SK-N-SH treated with all-trans-retinoic acid at 6 μM for 48 hours (cell line): ENCODE data around the gene PKD1.

Experiments used
- ARNTL ChIP-seq: fragments of 450-650 bp; formaldehyde crosslinking; IDR thresholded peaks from 2 replicates; pipeline ENCODE4 v1.5.0; 2020; ENCODE audit warnings: low read depth, mild to moderate bottlenecking, moderate library complexity, borderline replicate concordance
- BACH2 ChIP-seq: fragments of 250-450 bp; sonication (Bioruptor Pico); IDR thresholded peaks from 2 replicates; pipeline ENCODE4 v1.9.0; 2021; ENCODE audit warnings: mild to moderate bottlenecking, borderline replicate concordance
- ESRRG ChIP-seq: fragments of 250-450 bp; sonication (Bioruptor Pico); IDR thresholded peaks from 2 replicates; pipeline ENCODE4 v1.6.1; 2021; ENCODE audit warnings: mild to moderate bottlenecking
- GLIS3 ChIP-seq: fragments of 250-450 bp; sonication (Bioruptor Pico); IDR thresholded peaks from 2 replicates; pipeline ENCODE4 v1.5.0; 2020; ENCODE audit warnings: mild to moderate bottlenecking, moderate library complexity
- ISL1 ChIP-seq: fragments of 250-450 bp; sonication (Bioruptor Pico); IDR thresholded peaks from 2 replicates; pipeline ENCODE4 v2.1.2; 2022; ENCODE audit warnings: mild to moderate bottlenecking, moderate library complexity
- OSR1 ChIP-seq: fragments of 250-450 bp; sonication (Bioruptor Pico); IDR thresholded peaks from 2 replicates; pipeline ENCODE4 v1.8.0; 2022; ENCODE audit warnings: moderate library complexity, mild to moderate bottlenecking, inconsistent platforms
- PPARA ChIP-seq: fragments of 250-450 bp; sonication (Bioruptor Pico); IDR thresholded peaks from 2 replicates; pipeline ENCODE4 v1.5.0; 2020; ENCODE audit warnings: mild to moderate bottlenecking, borderline replicate concordance
- ZC3H10 ChIP-seq: fragments of 250-450 bp; sonication (Bioruptor Pico); IDR thresholded peaks from 2 replicates; pipeline ENCODE4 v1.5.1; 2021; ENCODE audit warnings: mild to moderate bottlenecking, moderate library complexity
- ZFP30 ChIP-seq: fragments of 450-650 bp; formaldehyde crosslinking; IDR thresholded peaks from 2 replicates; pipeline ENCODE4 v1.5.0; 2022; ENCODE audit warnings: mild to moderate bottlenecking, moderate library complexity
- ZNF70 ChIP-seq: fragments of 450-650 bp; formaldehyde crosslinking; IDR thresholded peaks from 2 replicates; pipeline ENCODE4 v1.5.0; 2020; ENCODE audit warnings: mild to moderate bottlenecking, moderate library complexity
- TF ChIP-seq, protein P1 (sequence below): fragments of 250-450 bp; sonication (Bioruptor Pico); IDR thresholded peaks from 2 replicates; pipeline ENCODE4 v1.5.1; 2021; ENCODE audit warnings: mild to moderate bottlenecking, moderate library complexity
- TF ChIP-seq, protein P2 (sequence below): fragments of 250-450 bp; sonication (Bioruptor Pico); IDR thresholded peaks from 2 replicates; pipeline ENCODE4 v1.8.0; 2020; ENCODE audit warnings: mild to moderate bottlenecking, moderate library complexity, borderline replicate concordance
- TF ChIP-seq, protein P3 (sequence below): fragments of 250-450 bp; sonication (Bioruptor Pico); IDR thresholded peaks from 2 replicates; pipeline ENCODE4 v1.8.0; 2021; ENCODE audit warnings: low read depth, mild to moderate bottlenecking, moderate library complexity, borderline replicate concordance
- TF ChIP-seq, protein P4 (sequence below): fragments of 250-450 bp; sonication (Bioruptor Pico); IDR thresholded peaks from 2 replicates; pipeline ENCODE4 v1.5.0; 2020; ENCODE audit warnings: mild to moderate bottlenecking, moderate library complexity

DNA sequence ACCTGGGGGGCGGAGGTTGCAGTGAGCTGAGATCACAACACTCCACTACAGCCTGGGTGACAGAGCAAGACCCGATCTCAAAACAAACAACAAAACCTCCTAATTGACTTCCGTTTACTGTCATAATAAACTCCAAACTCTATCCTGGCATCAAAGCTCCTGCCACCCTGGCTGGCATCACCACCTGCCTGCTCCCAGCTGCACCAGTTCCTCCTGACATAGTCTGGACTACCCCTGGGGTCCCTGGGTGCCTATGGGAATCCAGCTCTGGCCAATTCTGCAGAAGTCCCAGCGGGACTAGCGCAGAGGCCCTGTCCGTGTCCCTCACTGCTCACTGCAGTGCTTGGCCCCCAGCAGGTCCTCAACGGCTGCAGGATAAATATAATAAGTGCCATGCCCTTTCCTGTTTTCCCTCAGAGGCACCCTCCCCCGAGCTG lies 88.8 kb downstream of the PKD1 start:
- no peak for TF ChIP-seq OSR1
- TF ChIP-seq BACH2 (CRISPR knock-in tag) = no peak
- TF ChIP-seq PPARA (CRISPR knock-in tag) = no peak
- no peak for TF ChIP-seq ARNTL (CRISPR knock-in tag)
- no peak for TF ChIP-seq ZFP30 (CRISPR knock-in tag)
- no peak for TF ChIP-seq ISL1 (CRISPR knock-in tag)
- no peak for TF ChIP-seq ZNF70
- TF ChIP-seq, protein P1, sequence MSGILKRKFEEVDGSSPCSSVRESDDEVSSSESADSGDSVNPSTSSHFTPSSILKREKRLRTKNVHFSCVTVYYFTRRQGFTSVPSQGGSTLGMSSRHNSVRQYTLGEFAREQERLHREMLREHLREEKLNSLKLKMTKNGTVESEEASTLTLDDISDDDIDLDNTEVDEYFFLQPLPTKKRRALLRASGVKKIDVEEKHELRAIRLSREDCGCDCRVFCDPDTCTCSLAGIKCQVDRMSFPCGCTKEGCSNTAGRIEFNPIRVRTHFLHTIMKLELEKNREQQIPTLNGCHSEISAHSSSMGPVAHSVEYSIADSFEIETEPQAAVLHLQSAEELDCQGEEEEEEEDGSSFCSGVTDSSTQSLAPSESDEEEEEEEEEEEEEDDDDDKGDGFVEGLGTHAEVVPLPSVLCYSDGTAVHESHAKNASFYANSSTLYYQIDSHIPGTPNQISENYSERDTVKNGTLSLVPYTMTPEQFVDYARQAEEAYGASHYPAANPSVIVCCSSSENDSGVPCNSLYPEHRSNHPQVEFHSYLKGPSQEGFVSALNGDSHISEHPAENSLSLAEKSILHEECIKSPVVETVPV = no peak
- TF ChIP-seq, protein P2, sequence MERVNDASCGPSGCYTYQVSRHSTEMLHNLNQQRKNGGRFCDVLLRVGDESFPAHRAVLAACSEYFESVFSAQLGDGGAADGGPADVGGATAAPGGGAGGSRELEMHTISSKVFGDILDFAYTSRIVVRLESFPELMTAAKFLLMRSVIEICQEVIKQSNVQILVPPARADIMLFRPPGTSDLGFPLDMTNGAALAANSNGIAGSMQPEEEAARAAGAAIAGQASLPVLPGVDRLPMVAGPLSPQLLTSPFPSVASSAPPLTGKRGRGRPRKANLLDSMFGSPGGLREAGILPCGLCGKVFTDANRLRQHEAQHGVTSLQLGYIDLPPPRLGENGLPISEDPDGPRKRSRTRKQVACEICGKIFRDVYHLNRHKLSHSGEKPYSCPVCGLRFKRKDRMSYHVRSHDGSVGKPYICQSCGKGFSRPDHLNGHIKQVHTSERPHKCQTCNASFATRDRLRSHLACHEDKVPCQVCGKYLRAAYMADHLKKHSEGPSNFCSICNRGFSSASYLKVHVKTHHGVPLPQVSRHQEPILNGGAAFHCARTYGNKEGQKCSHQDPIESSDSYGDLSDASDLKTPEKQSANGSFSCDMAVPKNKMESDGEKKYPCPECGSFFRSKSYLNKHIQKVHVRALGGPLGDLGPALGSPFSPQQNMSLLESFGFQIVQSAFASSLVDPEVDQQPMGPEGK = no peak
- no peak for TF ChIP-seq ZC3H10 (CRISPR knock-in tag)
- TF ChIP-seq, protein P3, sequence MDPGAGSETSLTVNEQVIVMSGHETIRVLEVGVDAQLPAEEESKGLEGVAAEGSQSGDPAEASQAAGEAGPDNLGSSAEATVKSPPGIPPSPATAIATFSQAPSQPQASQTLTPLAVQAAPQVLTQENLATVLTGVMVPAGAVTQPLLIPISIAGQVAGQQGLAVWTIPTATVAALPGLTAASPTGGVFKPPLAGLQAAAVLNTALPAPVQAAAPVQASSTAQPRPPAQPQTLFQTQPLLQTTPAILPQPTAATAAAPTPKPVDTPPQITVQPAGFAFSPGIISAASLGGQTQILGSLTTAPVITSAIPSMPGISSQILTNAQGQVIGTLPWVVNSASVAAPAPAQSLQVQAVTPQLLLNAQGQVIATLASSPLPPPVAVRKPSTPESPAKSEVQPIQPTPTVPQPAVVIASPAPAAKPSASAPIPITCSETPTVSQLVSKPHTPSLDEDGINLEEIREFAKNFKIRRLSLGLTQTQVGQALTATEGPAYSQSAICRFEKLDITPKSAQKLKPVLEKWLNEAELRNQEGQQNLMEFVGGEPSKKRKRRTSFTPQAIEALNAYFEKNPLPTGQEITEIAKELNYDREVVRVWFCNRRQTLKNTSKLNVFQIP (CRISPR knock-in tag) = no peak
- TF ChIP-seq, protein P4, sequence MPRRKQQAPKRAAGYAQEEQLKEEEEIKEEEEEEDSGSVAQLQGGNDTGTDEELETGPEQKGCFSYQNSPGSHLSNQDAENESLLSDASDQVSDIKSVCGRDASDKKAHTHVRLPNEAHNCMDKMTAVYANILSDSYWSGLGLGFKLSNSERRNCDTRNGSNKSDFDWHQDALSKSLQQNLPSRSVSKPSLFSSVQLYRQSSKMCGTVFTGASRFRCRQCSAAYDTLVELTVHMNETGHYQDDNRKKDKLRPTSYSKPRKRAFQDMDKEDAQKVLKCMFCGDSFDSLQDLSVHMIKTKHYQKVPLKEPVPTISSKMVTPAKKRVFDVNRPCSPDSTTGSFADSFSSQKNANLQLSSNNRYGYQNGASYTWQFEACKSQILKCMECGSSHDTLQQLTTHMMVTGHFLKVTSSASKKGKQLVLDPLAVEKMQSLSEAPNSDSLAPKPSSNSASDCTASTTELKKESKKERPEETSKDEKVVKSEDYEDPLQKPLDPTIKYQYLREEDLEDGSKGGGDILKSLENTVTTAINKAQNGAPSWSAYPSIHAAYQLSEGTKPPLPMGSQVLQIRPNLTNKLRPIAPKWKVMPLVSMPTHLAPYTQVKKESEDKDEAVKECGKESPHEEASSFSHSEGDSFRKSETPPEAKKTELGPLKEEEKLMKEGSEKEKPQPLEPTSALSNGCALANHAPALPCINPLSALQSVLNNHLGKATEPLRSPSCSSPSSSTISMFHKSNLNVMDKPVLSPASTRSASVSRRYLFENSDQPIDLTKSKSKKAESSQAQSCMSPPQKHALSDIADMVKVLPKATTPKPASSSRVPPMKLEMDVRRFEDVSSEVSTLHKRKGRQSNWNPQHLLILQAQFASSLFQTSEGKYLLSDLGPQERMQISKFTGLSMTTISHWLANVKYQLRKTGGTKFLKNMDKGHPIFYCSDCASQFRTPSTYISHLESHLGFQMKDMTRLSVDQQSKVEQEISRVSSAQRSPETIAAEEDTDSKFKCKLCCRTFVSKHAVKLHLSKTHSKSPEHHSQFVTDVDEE (CRISPR knock-in tag) = no peak
- TF ChIP-seq ESRRG = no peak
- TF ChIP-seq GLIS3 = no peak
